Frontal cortex (tissue), 4 donors: ENCODE data around the gene SULT6B1. TPM values are rescaled to one million over a fixed set of nuclear protein-coding genes. Genes with fewer than 3 reads are reported as not detected.
A peak's percentile ranks its signal among the peaks of the same experiment; 100 is the strongest.
"Not testable (repeated sequence)": the region's sequence is repeated elsewhere in the genome, so short reads cannot be mapped to it uniquely, and the experiment has no call there.

Experiments used
- DNase-seq, 2 donors: peaks; one replicate each; pipeline ENCODE4 v3.0.0; 2012; ENCODE audit warnings: low spot score in 2 of 2
- FAIRE-seq: peaks from 2 replicates; lab custom pipeline; 2012; peaks lifted over from hg19 to GRCh38; lab: Jason Lieb, UNC
- total RNA-seq: library from RNA; depleted of rRNA; stranded (reverse); fragments of >200 nt; gene quantifications from one replicate; pipeline ENCODE4 v1.2.3, GENCODE V29; 2014
- donor health status: control.
- donor health status: control.
- donor health status: control.

Gene SULT6B1, protein sequence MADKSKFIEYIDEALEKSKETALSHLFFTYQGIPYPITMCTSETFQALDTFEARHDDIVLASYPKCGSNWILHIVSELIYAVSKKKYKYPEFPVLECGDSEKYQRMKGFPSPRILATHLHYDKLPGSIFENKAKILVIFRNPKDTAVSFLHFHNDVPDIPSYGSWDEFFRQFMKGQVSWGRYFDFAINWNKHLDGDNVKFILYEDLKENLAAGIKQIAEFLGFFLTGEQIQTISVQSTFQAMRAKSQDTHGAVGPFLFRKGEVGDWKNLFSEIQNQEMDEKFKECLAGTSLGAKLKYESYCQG
- not detected for total RNA-seq

- DNase-seq, result no peak
- no peak for FAIRE-seq
Measured at GRCh38 chr2:37188570-37188969, at the start of gene SULT6B1. Gene SULT6B1, minus strand, starts transcription at chr2:37188670. Its CDS starts 30 bp downstream, at chr2:37188640.

DNA sequence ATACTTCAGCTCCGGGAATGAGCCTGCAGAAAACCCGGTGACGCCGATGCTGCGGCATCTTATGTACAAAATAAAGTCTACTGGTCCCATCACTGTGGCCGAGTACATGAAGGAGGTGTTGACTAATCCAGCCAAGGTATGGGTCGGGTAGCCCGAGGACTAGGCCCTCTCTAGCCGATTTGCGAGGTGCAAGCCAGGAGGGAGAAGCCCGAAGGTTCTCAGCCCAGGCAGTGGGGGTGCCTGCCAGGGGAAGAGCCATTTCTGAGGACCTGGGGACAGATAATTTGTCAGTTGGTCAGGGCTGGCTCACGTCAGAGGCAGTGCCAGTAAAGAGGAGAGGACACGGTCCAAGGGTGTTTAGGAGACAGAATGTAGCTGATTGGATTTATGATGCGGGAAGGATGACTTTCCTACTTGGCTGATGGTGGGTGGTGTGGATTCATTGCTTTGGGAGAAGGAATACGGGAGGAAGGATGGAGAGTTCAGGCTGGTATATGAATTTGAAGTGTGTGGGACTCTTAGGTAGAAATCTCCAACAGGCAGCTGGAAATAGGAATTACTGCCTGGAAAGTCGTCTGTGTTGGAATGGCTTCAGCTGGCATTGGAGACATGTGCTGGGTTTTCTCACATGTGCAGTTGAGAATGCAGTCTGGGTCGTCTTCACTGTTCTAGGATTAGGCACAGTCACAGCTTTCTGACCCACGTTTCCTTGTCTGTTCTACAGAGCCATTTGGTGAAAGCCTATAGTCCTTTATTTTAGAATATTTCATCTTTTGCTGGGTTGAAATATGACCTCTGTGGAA is 43.9 kb upstream of the SULT6B1 start:
- no peak for FAIRE-seq
- peak in 1 of 2 donors; percentile 29 for DNase-seq

- DNase-seq, result peak; percentile 64 to 92
- no peak for FAIRE-seq
Measured at GRCh38 chr2:37231241-37232130, 43.0 kb upstream of the SULT6B1 start, which contains the start of the genes CEBPZ and NDUFAF7. Gene CEBPZ, minus strand, starts transcription at chr2:37231596. Its CDS starts 29 bp downstream, at chr2:37231567. Gene NDUFAF7, plus strand, starts transcription at chr2:37231658. Its CDS starts 48 bp downstream, at chr2:37231706.

DNA sequence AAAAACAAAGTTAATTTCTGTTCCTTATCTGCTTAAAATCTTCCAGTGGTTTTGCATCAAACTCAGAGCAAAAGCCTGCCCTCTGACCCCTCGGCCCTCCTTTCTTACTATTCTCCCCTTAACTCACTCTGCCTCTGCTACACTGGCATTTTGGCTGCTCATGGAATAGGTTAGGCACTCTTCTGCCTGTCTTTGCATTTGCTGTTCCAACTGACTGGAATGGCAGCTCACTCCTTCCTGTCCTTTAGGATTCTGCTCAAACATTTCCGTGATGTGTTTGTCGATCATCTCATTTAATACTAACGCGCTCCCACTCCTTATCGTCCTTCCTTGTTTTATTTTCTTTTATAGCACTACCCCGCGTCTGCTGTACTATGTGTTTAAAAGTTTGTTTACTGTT is 42.1 kb upstream of the SULT6B1 start:
- DNase-seq (no peak), FAIRE-seq (no peak)

GRCh38 chr2:37228788-37229187 is 40.3 kb upstream of the SULT6B1 start:
- DNase-seq (no peak), FAIRE-seq (no peak)

GRCh38 chr2:37226863-37227262 is 38.4 kb upstream of the SULT6B1 start:
- no peak for FAIRE-seq

DNA sequence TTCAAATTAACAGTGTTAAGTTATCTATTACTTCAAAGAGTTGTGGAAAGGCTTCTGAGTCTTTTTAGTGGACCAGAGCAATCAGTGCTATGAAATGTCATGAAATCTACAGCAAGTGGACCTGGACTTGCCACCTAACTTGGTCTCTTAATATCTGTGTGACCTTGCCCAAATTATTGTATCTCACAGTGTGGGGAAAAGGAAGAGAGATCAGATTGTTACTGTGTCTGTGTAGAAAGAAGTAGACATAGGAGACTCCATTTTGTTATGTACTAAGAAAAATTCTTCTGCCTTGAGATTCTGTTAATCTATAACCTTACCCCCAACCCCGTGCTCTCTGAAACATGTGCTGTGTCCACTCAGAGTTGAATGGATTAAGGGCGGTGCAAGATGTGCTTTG is 36.7 kb upstream of the SULT6B1 start:
- DNase-seq, FAIRE-seq: not testable (repeated sequence)

More at GRCh38 chr2:37226863-37227262, 38.4 kb upstream of the SULT6B1 start:
- DNase-seq, result no peak

DNA sequence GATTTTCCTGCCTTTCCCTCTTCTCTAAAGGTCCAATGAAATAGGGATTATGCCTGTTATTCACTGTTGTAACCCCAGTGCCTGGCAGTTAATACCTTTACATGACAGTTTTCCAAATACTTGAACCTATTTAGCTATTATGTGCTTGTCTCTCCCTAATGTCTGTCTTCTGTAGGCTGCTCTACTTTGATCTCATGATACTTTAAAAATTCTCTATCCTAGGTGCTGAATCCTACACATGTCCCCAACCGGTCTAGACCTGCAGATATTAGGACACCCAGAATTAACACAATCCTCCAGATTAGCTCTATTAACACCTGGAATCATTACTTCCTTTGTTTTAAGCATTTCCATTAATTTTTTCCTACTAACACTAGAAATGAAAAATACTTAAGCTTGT is 35.6 kb upstream of the SULT6B1 start:
- no peak for FAIRE-seq
- DNase-seq, result no peak

DNA sequence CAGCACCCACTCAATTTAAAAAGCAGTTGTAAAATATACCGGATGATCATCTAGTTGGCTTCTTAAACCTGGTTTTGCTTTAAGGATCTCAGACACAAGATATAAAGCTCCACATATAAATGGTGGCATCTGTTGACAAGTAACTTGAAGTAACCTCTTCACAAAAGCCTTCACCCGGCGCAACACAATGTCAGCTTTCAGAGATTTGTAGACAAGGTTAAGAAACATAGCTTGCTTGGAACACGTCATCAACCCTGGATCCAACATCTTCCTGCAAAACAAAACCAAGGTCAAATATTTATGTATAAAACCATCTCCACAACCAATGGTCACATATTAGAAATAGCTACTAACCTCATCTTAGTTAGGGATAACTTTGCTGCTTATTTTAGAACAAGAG is 34.7 kb upstream of the SULT6B1 start:
- no peak for FAIRE-seq

GRCh38 chr2:37219046-37219445 is 30.6 kb upstream of the SULT6B1 start:
- FAIRE-seq, result no peak
- no peak for DNase-seq

More for the DNA sequence above, 34.7 kb upstream of the SULT6B1 start:
- DNase-seq, result no peak

GRCh38 chr2:37215250-37215649 is 26.8 kb upstream of the SULT6B1 start:
- no peak for DNase-seq
- no peak for FAIRE-seq

- DNase-seq (no peak), FAIRE-seq (no peak)
Measured at GRCh38 chr2:37211939-37212338, 23.5 kb upstream of the SULT6B1 start.

DNA sequence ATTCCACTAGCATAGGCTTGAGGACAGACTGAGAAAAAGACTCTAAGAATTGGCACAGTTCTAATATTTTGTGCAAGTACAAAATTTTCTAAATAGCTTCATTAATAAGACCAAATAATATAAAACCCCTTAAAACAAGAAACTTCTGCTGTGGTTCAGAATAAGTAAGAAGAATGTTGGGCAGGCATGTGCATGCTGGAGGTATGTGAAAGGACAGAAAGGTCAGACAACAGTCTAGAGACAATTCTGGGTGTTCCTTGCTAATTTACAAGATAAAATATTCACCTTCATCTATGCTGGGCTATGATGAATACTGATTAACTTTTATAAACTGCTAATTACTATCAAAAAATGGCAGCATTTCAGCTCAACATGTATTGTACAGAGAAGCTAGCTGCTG is 22.7 kb upstream of the SULT6B1 start:
- no peak for FAIRE-seq
- DNase-seq, result no peak

GRCh38 chr2:37206760-37207159 is 18.3 kb upstream of the SULT6B1 start:
- not testable (repeated sequence) for FAIRE-seq

DNA sequence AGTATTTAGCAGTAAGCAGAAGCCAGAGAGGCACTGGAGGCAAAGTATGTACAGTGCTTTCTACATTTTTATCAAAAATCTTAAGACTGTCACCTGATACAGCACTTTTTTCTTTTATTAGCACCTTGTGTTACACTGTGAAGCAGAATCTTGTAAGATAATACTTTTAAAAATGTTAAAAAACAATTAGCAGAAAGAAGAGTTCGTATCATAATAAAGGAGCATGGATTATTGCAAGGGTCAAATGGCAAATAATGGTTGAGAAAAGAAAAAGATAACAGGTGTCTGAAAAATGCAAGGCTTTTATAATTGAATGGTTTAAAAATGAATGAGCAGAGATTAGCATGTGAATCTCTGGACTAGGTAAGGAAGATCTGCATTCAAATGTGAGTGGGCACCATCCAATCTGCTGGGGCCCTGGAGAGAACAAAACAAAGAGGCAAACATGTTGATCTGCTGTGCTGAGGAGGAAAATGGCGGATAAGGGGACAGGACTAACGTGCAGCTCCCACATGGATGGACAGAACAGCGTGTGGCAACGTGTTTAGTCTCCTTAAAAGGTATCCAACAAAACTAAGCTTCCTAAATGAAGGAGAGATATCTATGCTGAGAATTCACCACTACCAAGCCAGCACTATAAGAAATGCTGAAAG is 17.3 kb upstream of the SULT6B1 start:
- DNase-seq (no peak), FAIRE-seq (no peak)

More at GRCh38 chr2:37206760-37207159, 18.3 kb upstream of the SULT6B1 start:
- not testable (repeated sequence) for DNase-seq

- not testable (repeated sequence) for DNase-seq, FAIRE-seq
Measured at GRCh38 chr2:37205071-37205661, 16.7 kb upstream of the SULT6B1 start.

GRCh38 chr2:37203708-37204107 is 15.2 kb upstream of the SULT6B1 start:
- no peak for FAIRE-seq
- no peak for DNase-seq

DNA sequence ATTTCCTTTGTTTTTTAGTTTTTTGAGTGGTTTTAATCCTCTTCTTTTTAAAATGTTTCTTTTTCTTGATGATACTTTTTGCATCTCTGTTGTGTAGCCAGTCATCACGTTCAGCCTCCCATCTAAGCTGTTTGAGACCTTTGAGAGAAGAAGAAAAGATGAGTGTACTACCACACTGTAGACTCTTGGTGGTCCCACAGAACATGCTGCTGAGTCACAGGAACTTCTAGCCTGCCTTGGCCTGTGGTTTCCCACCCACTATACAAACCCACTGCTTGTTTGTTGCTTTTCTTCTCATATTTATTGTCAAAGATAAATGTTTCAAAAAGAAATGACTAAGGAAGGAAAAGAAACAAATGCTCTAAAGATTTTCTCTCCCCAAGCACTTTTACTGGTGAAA is 13.3 kb upstream of the SULT6B1 start:
- FAIRE-seq (no peak), DNase-seq (no peak)

DNA sequence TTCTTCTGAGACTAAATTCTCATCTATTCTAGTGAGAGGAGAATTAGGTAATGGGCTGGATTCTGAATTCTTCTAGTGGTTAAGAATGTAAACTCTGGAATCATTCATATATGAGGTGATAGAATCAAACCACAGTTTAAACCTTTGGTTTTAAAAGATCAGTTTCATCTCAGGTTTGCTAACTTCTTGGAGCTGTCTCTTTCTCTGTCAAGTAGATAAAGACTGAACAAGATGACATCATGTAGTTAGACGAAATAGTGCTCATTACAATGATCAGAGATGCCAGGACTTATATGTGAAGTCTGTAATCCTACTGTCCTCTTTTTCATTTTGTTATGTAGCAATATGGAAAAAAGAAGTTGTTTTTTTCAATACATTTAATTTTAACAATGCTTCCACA is 12.7 kb upstream of the SULT6B1 start:
- no peak for FAIRE-seq
- DNase-seq, result no peak
